ENCODE data around the gene PTPRK.

PTPRK gene

DNA sequence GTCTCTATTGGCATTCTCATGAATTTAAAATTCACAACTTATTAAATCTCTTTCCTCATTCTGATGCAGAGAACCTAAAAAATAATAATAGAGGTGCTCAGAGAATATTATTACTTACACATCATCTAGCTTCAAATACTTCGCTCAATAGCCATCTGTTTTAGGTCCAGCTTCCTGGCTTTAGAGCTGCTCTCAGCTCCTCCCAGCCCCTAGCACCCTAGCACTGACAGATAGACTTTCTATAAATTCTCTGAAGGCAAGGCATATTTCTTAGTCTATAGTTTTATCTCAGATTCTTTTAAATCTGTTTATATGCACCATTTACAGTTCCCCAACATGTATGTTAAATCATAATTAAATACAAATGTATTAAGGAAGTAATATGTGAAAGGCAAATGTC is 281.3 kb downstream of the PTPRK start:
- DNase-seq: no peak

- DNase-seq: no peak
Measured at GRCh38 chr6:128238225-128238624, 282.2 kb downstream of the PTPRK start.

DNA sequence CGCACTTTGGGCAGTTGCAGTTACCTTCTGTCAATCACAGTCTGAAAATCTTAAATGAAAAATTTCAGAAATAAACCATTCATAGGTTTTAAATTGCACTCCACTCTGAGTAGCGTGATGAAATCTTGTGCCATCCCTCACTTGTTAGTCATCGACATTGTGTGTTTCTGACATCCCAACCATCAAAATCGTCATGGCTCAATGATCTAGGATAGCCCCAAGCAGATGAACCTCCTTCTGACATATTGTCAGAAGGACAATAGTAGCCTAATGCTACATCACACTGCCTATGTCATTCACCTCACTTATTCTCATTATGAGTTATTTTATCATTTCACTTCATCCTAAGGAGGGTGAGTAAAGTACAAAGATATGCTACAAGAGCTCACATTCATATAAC is 284.8 kb downstream of the PTPRK start:
- no peak for DNase-seq

DNA sequence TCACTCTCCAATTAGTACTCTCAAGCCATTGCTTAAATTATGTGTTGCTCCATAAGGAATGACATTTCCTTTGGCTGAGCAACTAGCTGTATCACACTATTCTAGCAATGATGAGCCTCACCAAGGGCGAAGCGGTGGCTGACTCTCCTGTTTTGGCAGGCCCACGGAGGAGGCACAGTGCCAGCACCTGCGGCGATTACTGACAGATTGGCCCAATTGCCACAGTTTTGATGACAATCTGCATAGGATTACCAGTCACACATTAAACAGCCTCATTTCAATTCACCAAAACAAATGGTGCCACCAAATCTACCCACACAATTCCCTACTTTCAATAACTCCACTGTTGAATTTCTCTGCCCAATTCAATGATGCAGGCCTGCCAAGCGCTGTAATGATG is 286.9 kb downstream of the PTPRK start:
- no peak for DNase-seq

DNA sequence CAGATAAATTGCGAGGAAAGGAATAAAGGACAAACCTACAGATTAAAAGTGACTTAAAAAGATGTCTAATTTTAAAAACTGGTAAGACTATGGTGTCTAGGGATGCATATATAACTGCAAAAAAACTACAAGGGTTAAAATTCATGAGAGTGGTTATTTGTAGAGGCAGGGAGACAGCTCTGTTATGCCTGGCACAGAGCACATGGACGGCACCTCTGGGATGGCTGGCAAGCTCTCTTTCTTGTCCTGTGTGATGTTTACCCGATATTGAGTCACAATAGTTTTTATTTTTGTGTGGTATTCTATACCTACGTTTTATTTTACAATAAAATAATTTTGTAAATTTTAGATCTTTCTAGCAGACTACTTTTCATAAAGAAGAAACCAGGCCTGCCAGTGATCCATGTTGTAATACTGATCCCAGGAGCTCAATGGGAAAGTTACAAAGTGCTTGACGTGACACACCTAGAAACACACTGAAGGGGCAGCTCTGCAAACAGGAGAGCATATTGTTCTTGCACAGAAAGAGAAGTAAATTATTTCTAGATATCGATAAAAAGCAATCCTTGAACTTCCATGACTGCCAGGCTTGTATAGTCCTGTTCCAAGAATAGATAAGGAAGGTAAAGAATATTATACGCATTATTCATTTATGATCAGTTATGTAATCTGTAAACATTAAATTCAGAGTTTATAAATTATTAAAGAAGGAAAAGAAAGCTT is 290.0 kb downstream of the PTPRK start:
- no peak for DNase-seq

- no peak for DNase-seq
Measured at GRCh38 chr6:128225612-128226011, 294.8 kb downstream of the PTPRK start.

DNA sequence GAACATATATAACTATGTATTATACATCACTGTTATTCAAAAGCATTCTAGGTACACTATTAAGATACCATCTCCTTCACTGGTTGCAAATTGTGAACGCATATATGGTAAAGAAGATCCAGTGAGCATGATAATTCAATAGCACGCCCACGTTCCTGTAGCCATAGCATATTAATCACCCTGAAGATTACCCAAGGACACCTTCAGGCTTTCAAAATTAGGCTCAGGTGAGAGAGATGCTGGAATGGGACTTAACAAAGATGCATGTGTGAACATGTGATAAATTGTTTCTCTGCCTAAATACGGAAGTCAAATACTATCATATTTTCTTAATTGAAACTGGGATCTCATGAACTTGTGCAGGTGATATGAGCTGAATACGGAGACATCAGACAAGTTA is 303.5 kb downstream of the PTPRK start:
- no peak for DNase-seq

DNA sequence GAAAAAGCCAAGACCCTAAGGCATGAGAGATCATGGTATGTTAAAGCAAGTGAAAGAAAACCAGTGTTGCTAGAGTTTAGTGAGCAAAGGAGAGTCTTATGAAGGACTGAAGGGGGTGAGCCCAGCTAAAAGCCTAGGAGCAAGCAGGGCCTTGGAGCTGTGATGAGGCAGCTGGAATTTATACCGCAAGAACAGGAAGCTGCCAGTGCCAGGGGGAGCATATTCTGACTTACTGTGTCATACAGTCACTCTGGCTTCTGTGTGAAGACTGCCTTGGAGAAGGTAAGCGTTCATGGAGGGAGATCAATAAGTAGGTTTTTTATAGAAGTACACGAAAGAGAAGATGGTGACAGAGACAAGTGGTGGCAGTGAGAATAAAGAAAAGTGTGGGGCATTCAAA is 310.6 kb downstream of the PTPRK start:
- DNase-seq: no peak

- no peak for DNase-seq
Measured at GRCh38 chr6:128208851-128209580, 311.4 kb downstream of the PTPRK start.

- no peak for DNase-seq
Measured at GRCh38 chr6:128208078-128208477, 312.3 kb downstream of the PTPRK start.

- DNase-seq: no peak
Measured at GRCh38 chr6:128206610-128207426, 313.6 kb downstream of the PTPRK start.

DNA sequence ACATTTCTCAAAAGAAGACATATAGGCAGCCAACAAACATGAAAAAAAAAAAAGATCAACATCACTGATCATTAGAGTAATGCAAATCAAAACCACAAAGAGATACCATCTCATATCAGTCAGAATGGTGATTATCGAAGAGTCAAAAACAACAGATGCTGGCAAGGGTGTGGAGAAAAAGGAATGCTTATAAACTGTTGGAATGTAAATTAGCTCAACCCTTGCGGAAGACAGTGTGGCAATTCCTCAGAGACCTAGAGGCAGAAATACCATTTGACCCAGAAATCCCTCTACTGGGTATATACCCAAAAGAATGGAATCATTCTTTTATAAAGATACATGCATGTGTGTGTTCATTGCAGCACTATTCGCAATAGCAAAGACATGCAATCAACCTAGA is 315.8 kb downstream of the PTPRK start:
- no peak for DNase-seq

DNA sequence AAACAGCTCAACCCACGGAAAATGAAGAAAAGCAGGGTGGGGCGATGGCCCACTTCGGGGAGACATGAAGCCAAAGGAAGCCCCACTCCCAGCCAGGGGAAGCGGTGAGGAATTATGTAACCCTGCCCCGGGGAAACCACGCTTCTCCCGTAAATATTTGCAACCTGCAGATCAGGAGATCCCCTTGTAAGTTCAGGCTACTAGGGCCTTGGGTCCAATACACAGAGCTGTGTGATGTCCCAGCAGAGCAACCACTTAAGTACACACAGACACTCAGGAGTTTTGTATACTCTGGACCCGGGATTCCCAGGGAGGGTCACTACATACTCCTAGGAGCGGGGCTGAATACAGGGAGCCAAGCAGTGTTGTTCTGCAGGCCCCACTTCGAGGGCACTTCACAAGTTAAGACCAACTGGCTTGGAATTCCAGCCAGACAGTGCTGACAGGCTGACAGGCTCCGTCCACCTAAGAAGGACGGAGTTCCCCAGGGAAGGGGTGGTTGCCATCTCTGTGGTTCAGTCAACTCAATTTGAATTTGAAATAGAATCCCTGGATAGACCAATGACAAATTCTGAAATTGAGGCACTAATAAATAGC is 318.1 kb downstream of the PTPRK start:
- DNase-seq: no peak

- no peak for DNase-seq
Measured at GRCh38 chr6:128200789-128201188, 319.6 kb downstream of the PTPRK start.

DNA sequence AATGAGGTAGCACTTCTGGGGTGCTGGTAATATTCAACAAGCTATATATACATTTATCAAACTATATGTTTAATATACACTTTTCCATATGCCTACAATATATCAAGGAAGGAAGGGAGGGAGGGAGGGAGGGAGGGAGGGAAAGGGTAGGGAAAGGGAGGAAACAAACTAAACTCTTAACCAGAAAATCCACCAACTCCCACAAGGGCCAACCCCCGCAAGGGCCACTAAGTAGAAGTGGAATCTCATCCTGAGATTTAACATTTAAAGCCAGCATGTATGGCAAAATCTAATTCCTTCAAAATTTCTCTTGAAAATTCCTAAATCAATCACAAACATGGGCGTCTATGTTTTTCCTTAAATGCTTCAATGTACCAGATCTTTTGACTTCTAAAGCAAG is 320.9 kb downstream of the PTPRK start:
- no peak for DNase-seq

DNA sequence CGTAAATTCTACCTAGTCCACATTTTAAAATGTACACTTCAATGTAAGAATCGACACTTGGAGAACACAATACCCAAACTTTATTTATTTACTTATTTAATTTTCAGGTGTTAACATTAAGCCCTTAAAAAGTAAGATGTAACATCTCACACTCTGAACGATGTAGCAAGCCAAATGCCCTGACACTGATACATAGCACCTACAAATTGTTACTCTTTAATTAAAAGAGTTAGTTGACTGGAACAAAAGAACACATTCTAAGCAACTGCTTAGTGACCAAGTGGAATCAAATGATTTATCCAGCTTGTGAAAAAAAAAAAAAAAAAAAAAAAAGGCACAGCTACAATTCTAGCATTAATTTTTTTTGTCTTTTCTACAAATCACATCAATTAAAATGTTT is 327.4 kb downstream of the PTPRK start:
- DNase-seq: no peak

- no peak for DNase-seq
Measured at GRCh38 chr6:128188678-128189077, 331.7 kb downstream of the PTPRK start.

DNA sequence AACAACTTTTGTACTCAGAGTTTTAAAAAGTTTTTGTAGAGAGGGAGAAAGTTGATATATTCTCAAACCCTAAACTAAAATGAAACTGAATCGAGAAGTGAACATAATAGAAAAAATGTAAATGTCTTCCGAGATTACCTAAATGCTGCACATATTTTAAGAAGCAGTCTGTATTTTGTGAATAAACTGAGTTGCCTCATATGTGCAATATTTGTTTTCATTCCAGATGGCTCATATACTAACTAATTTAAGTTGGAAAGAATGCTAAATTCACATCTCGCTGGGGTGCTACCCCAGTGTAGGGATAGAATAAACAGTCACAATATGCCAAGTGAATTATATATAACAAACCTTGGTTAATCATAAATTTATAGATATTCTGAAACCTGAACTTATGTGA is 333.7 kb downstream of the PTPRK start:
- DNase-seq: no peak

DNA sequence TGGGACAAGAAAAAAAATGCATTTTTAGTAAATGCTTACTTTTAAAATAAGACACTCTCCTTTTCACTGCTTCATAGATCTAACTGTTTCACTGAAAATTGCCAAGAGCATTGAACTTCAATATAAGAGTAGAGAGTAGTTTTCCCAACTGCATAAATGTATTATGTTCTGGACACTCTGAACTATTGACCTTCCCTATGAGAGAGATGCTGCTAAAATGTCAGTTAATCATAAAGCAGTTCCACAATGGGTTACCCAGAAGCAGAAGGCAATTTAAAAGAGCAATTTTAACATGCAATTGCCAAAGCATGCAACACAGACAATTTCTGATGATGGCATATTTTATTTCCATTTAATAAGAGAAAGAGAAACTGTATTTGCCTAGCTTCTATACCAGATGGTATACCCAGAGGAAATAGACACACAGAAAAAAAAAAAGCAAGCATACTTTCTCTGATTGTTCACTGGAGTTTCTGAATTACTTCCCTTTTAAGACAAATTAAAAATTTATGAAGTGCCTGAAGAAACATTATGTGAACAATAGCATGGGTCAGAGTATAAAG is 340.4 kb downstream of the PTPRK start:
- no peak for DNase-seq

DNA sequence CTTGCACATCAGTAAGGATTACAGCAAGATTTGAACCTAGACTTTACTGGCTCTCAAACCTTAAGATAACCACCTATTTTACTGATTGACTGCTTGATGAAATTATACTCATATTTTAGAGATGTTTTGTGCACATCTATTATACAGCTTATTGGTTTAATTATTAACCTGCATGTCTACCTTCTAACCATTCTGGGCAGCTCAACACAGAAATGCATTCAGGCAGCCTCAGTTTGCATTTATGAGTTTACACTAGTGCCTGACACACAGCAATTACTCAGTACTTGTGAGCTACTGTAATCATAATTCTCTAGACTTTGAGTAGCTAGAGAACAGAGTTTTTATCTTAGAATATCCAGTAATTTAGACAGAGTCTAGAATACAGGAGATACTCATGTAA is 345.7 kb downstream of the PTPRK start:
- no peak for DNase-seq

GRCh38 chr6:128172752-128173682 is 347.4 kb downstream of the PTPRK start:
- no peak for DNase-seq

- DNase-seq: no peak
Measured at GRCh38 chr6:128172081-128172480, 348.3 kb downstream of the PTPRK start.
